Fibroblast of lung (primary cell): ENCODE measurements around the gene MAPK8. TPM values are rescaled to one million over a fixed set of nuclear protein-coding genes. Genes with fewer than 3 reads are reported as not detected.
A peak's percentile ranks its signal among the peaks of the same experiment; 100 is the strongest.

ENCODE experiments used
- DNase-seq, 2 donors: peaks; one replicate each; pipeline versions ENCODE4 v3.0.0 to v3.0.0-alpha.2; 2010; ENCODE audit warnings: low read depth in 2 of 2
- H2AFZ ChIP-seq: 2 replicates; pipeline ENCODE4 v1.5.1; 2012; ENCODE audit warnings: low read length, control low read depth, inconsistent platforms
- H3K27ac ChIP-seq: 2 replicates; pipeline ENCODE4 v1.5.1; 2011; ENCODE audit warnings: low read length, control low read depth; ENCODE audit not compliant: insufficient read depth
- H3K27me3 ChIP-seq: 2 replicates; pipeline ENCODE4 v1.5.1; 2011; ENCODE audit warnings: mild to moderate bottlenecking, low read length; ENCODE audit not compliant: control insufficient read depth, insufficient read depth
- H3K36me3 ChIP-seq: 2 replicates; pipeline ENCODE4 v1.5.1; 2011; ENCODE audit warnings: low read length; ENCODE audit not compliant: control insufficient read depth, insufficient read depth
- H3K4me1 ChIP-seq: 2 replicates; pipeline ENCODE4 v1.5.1; 2011; ENCODE audit warnings: low read length; ENCODE audit not compliant: control insufficient read depth, insufficient read depth; ENCODE audit errors: extremely low read depth
- H3K4me2 ChIP-seq: 2 replicates; pipeline ENCODE4 v1.5.1; 2011; ENCODE audit warnings: low read length, control low read depth; ENCODE audit not compliant: insufficient read depth; ENCODE audit errors: extremely low read depth
- H3K4me3 ChIP-seq, 4 experiments: fragments of 200-600 bp in 1 of 4; sonication (generic) in 1 of 4; replicated peaks in 1 of 4; 2 replicates each; pipeline ENCODE4 v1.5.1; 2011 to 2016; ENCODE audit warnings: low read length in 4 of 4, low read depth in 3 of 4, mild to moderate bottlenecking in 3 of 4, control low read depth in 2 of 4, inconsistent platforms in 1 of 4, mixed read lengths in 1 of 4; ENCODE audit not compliant: insufficient read depth in 1 of 4; ENCODE audit errors: control extremely low read depth in 1 of 4
- H3K79me2 ChIP-seq: 2 replicates; pipeline ENCODE4 v1.5.1; 2012; ENCODE audit warnings: mild to moderate bottlenecking, low read length, inconsistent platforms; ENCODE audit not compliant: control insufficient read depth, insufficient read depth
- H3K9ac ChIP-seq: 2 replicates; pipeline ENCODE4 v1.5.1; 2011; ENCODE audit warnings: mild to moderate bottlenecking, low read length, control low read depth; ENCODE audit not compliant: insufficient read depth
- H3K9me3 ChIP-seq: 2 replicates; pipeline ENCODE4 v1.5.1; 2012; ENCODE audit warnings: low read depth, low read length; ENCODE audit not compliant: control insufficient read depth, insufficient read depth
- H4K20me1 ChIP-seq: 2 replicates; pipeline ENCODE4 v1.5.1; 2011; ENCODE audit warnings: low read length; ENCODE audit not compliant: control insufficient read depth, insufficient read depth; ENCODE audit errors: extremely low read depth
- CTCF ChIP-seq, 2 donors: IDR thresholded peaks in 1 of 2; conservative IDR thresholded peaks in 1 of 2; 1 replicate in 1 of 2; 2 replicates in 1 of 2; pipeline ENCODE4 v1.5.1; 2011 to 2012; ENCODE audit warnings: low read length in 2 of 2, control low read depth in 1 of 2, inconsistent platforms in 1 of 2, low read depth in 1 of 2, mild to moderate bottlenecking in 1 of 2
- EZH2 ChIP-seq: IDR thresholded peaks from 2 replicates; pipeline ENCODE4 v1.5.1; 2012; ENCODE audit warnings: low read length, control low read depth, mild to moderate bottlenecking; ENCODE audit errors: missing control alignments
- polyA plus RNA-seq, 2 donors: library from polyadenylated mRNA; depleted of rRNA in 1 of 2; stranded (reverse) in 1 of 2; unstranded in 1 of 2; fragments of >200 nt; gene quantifications; 2 replicates each; pipeline ENCODE4 v1.2.1, GENCODE V29; 2011 to 2012; ENCODE audit warnings: missing spikeins in 1 of 2
- total RNA-seq: library from RNA; depleted of rRNA; stranded (reverse); fragments of >200 nt; gene quantifications from 2 replicates; pipeline ENCODE4 v1.2.1, GENCODE V29; 2014

MAPK8 gene
- total and polyA plus RNA-seq, 2 donors (not counting 1 experiment from before 2014, with no cell fraction given): 29.4 to 53.7 TPM

- no peaks in the 10 kb centered on the region for H4K20me1 ChIP-seq
- H3K36me3 ChIP-seq: no peaks in the 10 kb centered on the region
- no peaks in the 10 kb centered on the region for H3K27me3 ChIP-seq
- no peak overlapping the region for H3K27ac ChIP-seq
- no peak for DNase-seq
- H3K4me2 ChIP-seq: no peak overlapping the region
- peaks cover 2% of the 10 kb centered on the region for H3K4me1 ChIP-seq
- no peak overlapping the region for H3K9ac ChIP-seq
- TF ChIP-seq CTCF (conservative IDR thresholded peaks at IDR 0.05 in 1 of 2, IDR thresholded peaks at IDR 0.05 in 1 of 2; ENCODE audit: low read depth in 1 of 2, low read length in 2 of 2) (no peak), EZH2 (no peak)
- H2AFZ ChIP-seq: no peak overlapping the region
- H3K4me3 ChIP-seq: no peak overlapping the region
- peaks cover 27% of the 10 kb centered on the region for H3K79me2 ChIP-seq
- H3K9me3 ChIP-seq: no peaks in the 10 kb centered on the region
Observed at GRCh38 chr10:48358838-48359237, 52.4 kb downstream of the MAPK8 start.

GRCh38 chr10:48361176-48361575, 54.7 kb downstream of the MAPK8 start:
- Histone ChIP-seq H4K20me1 (no peaks in the 10 kb centered on the region), H3K9ac (no peak overlapping the region), H3K9me3 (no peaks in the 10 kb centered on the region), H3K27ac (no peak overlapping the region), H3K79me2 (peaks cover 34% of the 10 kb centered on the region), H3K27me3 (no peaks in the 10 kb centered on the region), H3K36me3 (no peaks in the 10 kb centered on the region), H2AFZ (no peak overlapping the region), H3K4me1 (peaks cover 14% of the 10 kb centered on the region), H3K4me2 (no peak overlapping the region), H3K4me3 (no peak overlapping the region)
- no peak for TF ChIP-seq EZH2
- TF ChIP-seq CTCF (conservative IDR thresholded peaks at IDR 0.05 in 1 of 2, IDR thresholded peaks at IDR 0.05 in 1 of 2; ENCODE audit: low read depth in 1 of 2, low read length in 2 of 2): no peak
- DNase-seq: no peak

GRCh38 chr10:48363617-48364355, 57.3 kb downstream of the MAPK8 start:
- DNase-seq: peak; percentile 65 to 86
- Histone ChIP-seq H3K79me2 (peaks cover 33% of the 10 kb centered on the region), H3K4me1 (peaks cover 15% of the 10 kb centered on the region), H3K4me3 (no peak overlapping the region), H4K20me1 (no peaks in the 10 kb centered on the region), H3K27ac (no peak overlapping the region), H3K9me3 (no peaks in the 10 kb centered on the region), H3K27me3 (no peaks in the 10 kb centered on the region), H3K36me3 (no peaks in the 10 kb centered on the region), H3K4me2 (peak overlapping the region; percentile 8), H3K9ac (no peak overlapping the region), H2AFZ (no peak overlapping the region)
- TF ChIP-seq EZH2 (no peak), CTCF (conservative IDR thresholded peaks at IDR 0.05 in 1 of 2, IDR thresholded peaks at IDR 0.05 in 1 of 2; ENCODE audit: low read depth in 1 of 2, low read length in 2 of 2) (peak; percentile 65 to 72)
